CD4-positive, alpha-beta memory T cell (primary cell): ENCODE data around the gene TRAF4. TPM values are rescaled to one million over a fixed set of nuclear protein-coding genes. Genes with fewer than 3 reads are reported as not detected.

Source experiments
- CTCF ChIA-PET: fragments of 350-600 bp; sonication (Branson Sonifier 250); formaldehyde crosslinking; loops from one replicate; lab custom pipeline; 2021; ENCODE audit warnings: inconsistent platforms; ENCODE audit not compliant: partially characterized antibody; lab: Charles Lee
- POLR2A ChIA-PET: fragments of 350-600 bp; sonication (Branson Sonifier 250); formaldehyde crosslinking; loops from one replicate; lab custom pipeline; 2021; ENCODE audit not compliant: partially characterized antibody; lab: Charles Lee
- DNase-seq, 5 donors: peaks; one replicate each; pipeline versions ENCODE4 v3.0.0 to v3.0.0-alpha.2; 2020 to 2022; ENCODE audit warnings: mixed read lengths in 1 of 5
- H3K27ac ChIP-seq: one replicate; pipeline ENCODE4 v1.7.0; 2013; ENCODE audit warnings: low read depth, low read length
- H3K27me3 ChIP-seq: 2 replicates; pipeline ENCODE4 v1.7.0; 2013; ENCODE audit warnings: mild to moderate bottlenecking, low read length, moderate library complexity; ENCODE audit not compliant: insufficient read depth
- H3K36me3 ChIP-seq: 2 replicates; pipeline ENCODE4 v1.7.0; 2013; ENCODE audit warnings: mild to moderate bottlenecking, low read length, moderate library complexity; ENCODE audit not compliant: insufficient read depth
- H3K4me1 ChIP-seq: 2 replicates; pipeline ENCODE4 v1.7.0; 2013; ENCODE audit warnings: mild to moderate bottlenecking, low read length, moderate library complexity; ENCODE audit not compliant: insufficient read depth
- H3K4me3 ChIP-seq, 2 donors: one replicate each; pipeline ENCODE4 v1.7.0; 2013; ENCODE audit warnings: low read length in 2 of 2, mild to moderate bottlenecking in 1 of 2
- H3K9me3 ChIP-seq, 2 donors: one replicate each; pipeline ENCODE4 v1.7.0; 2013; ENCODE audit warnings: low read length in 2 of 2, control low read depth in 1 of 2; ENCODE audit not compliant: control insufficient read depth in 1 of 2
- H3K27ac Mint-ChIP-seq, 7 donors: one replicate each; pipeline ENCODE4 v1.8.0; 2020 to 2021; ENCODE audit warnings: mixed read lengths in 7 of 7, mild to moderate bottlenecking in 6 of 7, inconsistent platforms in 3 of 7, moderate library complexity in 3 of 7
- H3K27me3 Mint-ChIP-seq, 2 donors: one replicate each; pipeline ENCODE4 v1.8.0; 2020 to 2021; ENCODE audit warnings: mixed read lengths in 2 of 2
- H3K36me3 Mint-ChIP-seq, 2 donors: one replicate each; pipeline ENCODE4 v1.8.0; 2020 to 2021; ENCODE audit warnings: mixed read lengths in 2 of 2, inconsistent platforms in 1 of 2, mild to moderate bottlenecking in 1 of 2
- H3K4me1 Mint-ChIP-seq, 4 donors: one replicate each; pipeline ENCODE4 v1.8.0; 2020 to 2021; ENCODE audit warnings: mixed read lengths in 4 of 4, mild to moderate bottlenecking in 1 of 4
- H3K4me3 Mint-ChIP-seq, 8 donors: one replicate each; pipeline ENCODE4 v1.8.0; 2020 to 2021; ENCODE audit warnings: mixed read lengths in 8 of 8, mild to moderate bottlenecking in 7 of 8, moderate library complexity in 6 of 8, inconsistent platforms in 3 of 8
- H3K9me3 Mint-ChIP-seq, 8 donors: one replicate each; pipeline ENCODE4 v1.8.0; 2020 to 2021; ENCODE audit warnings: mixed read lengths in 8 of 8, mild to moderate bottlenecking in 5 of 8, inconsistent platforms in 3 of 8, moderate library complexity in 1 of 8
- intact Hi-C: fragments of 100-400 bp; cut with micrococcal nuclease; formaldehyde crosslinking; loops from one replicate; pipeline ENCODE4 v1.15.1; 2023
- polyA plus RNA-seq, 2 donors: library from polyadenylated mRNA; unstranded; fragments of 300-500 nt; fragmentation: Illumina TruSeq; gene quantifications; one replicate each; pipeline ENCODE4 v1.2.3, GENCODE V29; 2021
- total RNA-seq, 2 experiments: library from RNA; stranded (reverse); gene quantifications; one replicate each; pipeline ENCODE4 v1.2.3, GENCODE V29; 2021

TRAF4 gene
- total and polyA plus RNA-seq, 4 experiments from 2014 or later, result 0.61 to 32.9 (median 16.9) TPM

- Mint-ChIP-seq H3K27ac (peak overlapping the region in 5 of 7 donors; percentile 50 to 92 (median 62)), H3K4me1 (peaks cover 10 to 29% (median 17%) of the 10 kb centered on the region in 4 donors), H3K4me3 (no peak overlapping the region), H3K36me3 (peaks cover 0 to 22% of the 10 kb centered on the region in 2 donors), H3K9me3 (no peaks in the 10 kb centered on the region), H3K27me3 (no peaks in the 10 kb centered on the region)
- Histone ChIP-seq H3K27me3 (no peaks in the 10 kb centered on the region), H3K4me1 (peaks cover 21% of the 10 kb centered on the region), H3K9me3 (no peaks in the 10 kb centered on the region), H3K27ac (no peak overlapping the region), H3K36me3 (peaks cover 23% of the 10 kb centered on the region), H3K4me3 (no peak overlapping the region)
- ChIA-PET CTCF (interaction anchor here (1.0 to 13.1 kb wide), 11 partner anchors 14 to 383 kb away, joined by 3 to 492 read pairs (median 4); partner anchors contain the start of genes BLTP2, NEK8, PHF12 and PROCA1), POLR2A (interaction anchor here (0.8 to 19.4 kb wide), 3 partner anchors 19 to 203 kb away, joined by 3 to 528 read pairs (median 4); partner anchors contain the start of genes NEK8, RPL23A and TLCD1)
- DNase-seq, result no peak
- intact Hi-C loops, result no loop called here
Observed at GRCh38 chr17:28748852-28749515, 5.2 kb downstream of the TRAF4 start.

- Mint-ChIP-seq H3K9me3 (no peaks in the 10 kb centered on the region), H3K4me3 (peak overlapping the region in 1 of 8 donors; percentile 49), H3K36me3 (peaks cover 0 to 22% of the 10 kb centered on the region in 2 donors), H3K27me3 (no peaks in the 10 kb centered on the region), H3K4me1 (peaks cover 8 to 26% (median 15%) of the 10 kb centered on the region in 4 donors), H3K27ac (peak overlapping the region in 6 of 7 donors; percentile 17 to 85 (median 70))
- Histone ChIP-seq H3K9me3 (no peaks in the 10 kb centered on the region), H3K4me3 (no peak overlapping the region), H3K27me3 (no peaks in the 10 kb centered on the region), H3K36me3 (peaks cover 23% of the 10 kb centered on the region), H3K4me1 (peaks cover 21% of the 10 kb centered on the region), H3K27ac (peak overlapping the region; percentile 10)
- DNase-seq, result no peak
- CTCF ChIA-PET, result interaction anchor here (0.6 to 13.1 kb wide), 21 partner anchors 9 to 382 kb away, joined by 3 to 492 read pairs (median 4); partner anchors contain the start of genes BLTP2, NEK8, PHF12 and PROCA1
- POLR2A ChIA-PET, result interaction anchor here (0.6 to 19.4 kb wide), 6 partner anchors 19 to 202 kb away, joined by 3 to 528 read pairs (median 3); partner anchors contain the start of genes NEK8, PROCA1, RPL23A and TLCD1
- intact Hi-C loops, result loop anchor here (1.0 kb wide), 2 partner anchors 22 to 102 kb away; no protein-coding TSS in a partner anchor
Observed at GRCh38 chr17:28749516-28750177, 5.8 kb downstream of the TRAF4 start.

GRCh38 chr17:28750178-28751047 lies 6.6 kb downstream of the TRAF4 start:
- peaks cover 0 to 20% of the 10 kb centered on the region in 2 donors for H3K36me3 Mint-ChIP-seq
- H3K27ac Mint-ChIP-seq, result peak overlapping the region in 6 of 7 donors; percentile 17 to 85 (median 70)
- no peaks in the 10 kb centered on the region for H3K9me3 Mint-ChIP-seq
- peaks cover 13% of the 10 kb centered on the region for H3K4me1 ChIP-seq
- CTCF ChIA-PET, result interaction anchor here (0.6 to 13.1 kb wide), 27 partner anchors 8 to 1522 kb away, joined by 3 to 492 read pairs (median 4); partner anchors contain the start of genes BLTP2, NEK8, PHF12 and PROCA1
- intact Hi-C loops, result loop anchor here (1.0 kb wide), 2 partner anchors 23 to 103 kb away; no protein-coding TSS in a partner anchor
- H3K9me3 ChIP-seq, result no peaks in the 10 kb centered on the region
- peaks cover 23% of the 10 kb centered on the region for H3K36me3 ChIP-seq
- H3K27me3 ChIP-seq, result no peaks in the 10 kb centered on the region
- H3K27ac ChIP-seq, result peak overlapping the region; percentile 10
- H3K4me1 Mint-ChIP-seq, result peaks cover 7 to 18% (median 11%) of the 10 kb centered on the region in 4 donors
- no peaks in the 10 kb centered on the region for H3K27me3 Mint-ChIP-seq
- peak overlapping the region in 1 of 8 donors; percentile 49 for H3K4me3 Mint-ChIP-seq
- POLR2A ChIA-PET, result interaction anchor here (0.6 to 19.4 kb wide), 9 partner anchors 20 to 202 kb away, joined by 3 to 528 read pairs (median 3); partner anchors contain the start of genes NEK8, PROCA1, RPL23A and TLCD1
- no peak overlapping the region for H3K4me3 ChIP-seq
- DNase-seq, result peak; percentile 82 to 89 (median 85)

- ChIA-PET CTCF (interaction anchor here (0.6 to 13.1 kb wide), 14 partner anchors 11 to 1521 kb away, joined by 3 to 492 read pairs (median 4); partner anchors contain the start of genes NEK8, PHF12, PROCA1 and RPL23A), POLR2A (interaction anchor here (0.6 to 19.4 kb wide), 4 partner anchors 12 to 183 kb away, joined by 3 to 528 read pairs (median 3); partner anchors contain the start of genes NEK8, PROCA1, RPL23A and TLCD1)
- no peaks in the 10 kb centered on the region for H3K9me3 ChIP-seq
- no peak overlapping the region for H3K4me3 ChIP-seq
- no peak for DNase-seq
- H3K27ac ChIP-seq, result no peak overlapping the region
- H3K27me3 ChIP-seq, result no peaks in the 10 kb centered on the region
- Mint-ChIP-seq H3K27me3 (no peaks in the 10 kb centered on the region), H3K27ac (peak overlapping the region in 1 of 7 donors; percentile 23), H3K9me3 (no peaks in the 10 kb centered on the region), H3K36me3 (peaks cover 0 to 28% of the 10 kb centered on the region in 2 donors), H3K4me1 (peaks cover 3 to 6% (median 5%) of the 10 kb centered on the region in 4 donors), H3K4me3 (no peak overlapping the region)
- H3K4me1 ChIP-seq, result no peaks in the 10 kb centered on the region
- intact Hi-C loops, result no loop called here
- H3K36me3 ChIP-seq, result peaks cover 23% of the 10 kb centered on the region
Observed at GRCh38 chr17:28751600-28752366, 8.0 kb downstream of the TRAF4 start.

- no peaks in the 10 kb centered on the region for H3K9me3 Mint-ChIP-seq
- no peak overlapping the region for H3K4me3 Mint-ChIP-seq
- H3K4me1 Mint-ChIP-seq, result peaks cover 0 to 6% (median 2%) of the 10 kb centered on the region in 4 donors
- Histone ChIP-seq H3K4me3 (no peak overlapping the region), H3K36me3 (peaks cover 15% of the 10 kb centered on the region), H3K4me1 (no peaks in the 10 kb centered on the region), H3K27ac (no peak overlapping the region), H3K27me3 (no peaks in the 10 kb centered on the region), H3K9me3 (no peaks in the 10 kb centered on the region)
- H3K27me3 Mint-ChIP-seq, result no peaks in the 10 kb centered on the region
- ChIA-PET POLR2A (interaction anchor here (19.4 kb wide), 1 partner anchor 31 kb away, joined by 528 read pairs; the partner anchor contains the start of genes NEK8, RPL23A and TLCD1), CTCF (interaction anchor here (0.9 to 13.1 kb wide), 2 partner anchors 12 to 29 kb away, joined by 3 to 492 read pairs; partner anchors contain the start of genes NEK8 and TLCD1)
- H3K36me3 Mint-ChIP-seq, result peaks cover 14 to 32% of the 10 kb centered on the region in 2 donors
- H3K27ac Mint-ChIP-seq, result no peak overlapping the region
- intact Hi-C loops, result no loop called here
- DNase-seq, result no peak
Observed at GRCh38 chr17:28755486-28755885, 11.7 kb downstream of the TRAF4 start.
